NCI-H526 (cell line): Measurements from ENCODE around the gene ATP6V0E2.
"Not testable (repeated sequence)": the region's sequence is repeated elsewhere in the genome, so short reads cannot be mapped to it uniquely, and the experiment has no call there.

Experiments
- DNase-seq, 2 experiments: peaks; one replicate each; lab custom pipeline; 2025; lab: John Stamatoyannopoulos, UW

The ATP6V0E2 gene

GRCh38 chr7:149873074-149873969 lies at the start of gene ATP6V0E2:
ATP6V0E2 (plus strand) TSS chr7:149873969; CDS start chr7:149874066, 97 bp downstream.
- peak; percentile 95 to 99 for DNase-seq

- DNase-seq, result no peak
Measured at GRCh38 chr7:149824301-149824741, 49.4 kb upstream of the ATP6V0E2 start.

- DNase-seq, result no peak
Measured at GRCh38 chr7:149824748-149825566, 48.8 kb upstream of the ATP6V0E2 start.

- DNase-seq, result no peak
Measured at GRCh38 chr7:149825567-149826343, 48.0 kb upstream of the ATP6V0E2 start.

GRCh38 chr7:149826344-149827088 lies 47.3 kb upstream of the ATP6V0E2 start:
- DNase-seq, result peak in 1 of 2 experiments; percentile 27

- no peak for DNase-seq
Measured at GRCh38 chr7:149827089-149827981, 46.4 kb upstream of the ATP6V0E2 start.

- DNase-seq, result no peak
Measured at GRCh38 chr7:149828357-149829309, 45.1 kb upstream of the ATP6V0E2 start.

GRCh38 chr7:149830527-149830926 lies 43.2 kb upstream of the ATP6V0E2 start:
- DNase-seq, result not testable (repeated sequence)

- peak in 1 of 2 experiments; percentile 21 for DNase-seq
Measured at GRCh38 chr7:149830997-149831740, 42.6 kb upstream of the ATP6V0E2 start.

GRCh38 chr7:149831741-149832219 lies 42.0 kb upstream of the ATP6V0E2 start:
- DNase-seq, result no peak

- no peak for DNase-seq
Measured at GRCh38 chr7:149832332-149833041, 41.3 kb upstream of the ATP6V0E2 start.

- no peak for DNase-seq
Measured at GRCh38 chr7:149833495-149834130, 40.2 kb upstream of the ATP6V0E2 start.

GRCh38 chr7:149834601-149835000 lies 39.2 kb upstream of the ATP6V0E2 start:
- DNase-seq, result no peak

- DNase-seq, result no peak
Measured at GRCh38 chr7:149836434-149836833, 37.3 kb upstream of the ATP6V0E2 start.

GRCh38 chr7:149837564-149838223 lies 36.1 kb upstream of the ATP6V0E2 start:
- no peak for DNase-seq

- DNase-seq, result peak; percentile 97 to 99
Measured at GRCh38 chr7:149838224-149838991, 35.4 kb upstream of the ATP6V0E2 start, which contains the start of gene ZNF862. ZNF862 (plus strand) TSS chr7:149838375; CDS start chr7:149838612, 237 bp downstream.
